Mesothelial cell of epicardium (in vitro differentiated cells): ENCODE data around the gene MN1. TPM values are rescaled to one million over a fixed set of nuclear protein-coding genes. Genes with fewer than 3 reads are reported as not detected.
A peak's percentile ranks its signal among the peaks of the same experiment; 100 is the strongest.

Source experiments
- DNase-seq, 2 experiments: peaks; one replicate each; pipeline ENCODE4 v3.0.0; 2021; ENCODE audit warnings: low spot score in 2 of 2; ENCODE audit not compliant: unreplicated experiment in 2 of 2
- H3K27ac Mint-ChIP-seq: 2 replicates; pipeline ENCODE4 v1.8.0; 2021; ENCODE audit warnings: mixed read lengths
- H3K27me3 Mint-ChIP-seq: 2 replicates; pipeline ENCODE4 v1.8.0; 2021; ENCODE audit warnings: low read depth, mixed read lengths
- H3K36me3 Mint-ChIP-seq: 2 replicates; pipeline ENCODE4 v1.8.0; 2021; ENCODE audit warnings: mixed read lengths
- H3K4me1 Mint-ChIP-seq: 2 replicates; pipeline ENCODE4 v1.8.0; 2021; ENCODE audit warnings: mixed read lengths
- H3K4me3 Mint-ChIP-seq: 2 replicates; pipeline ENCODE4 v1.8.0; 2021; ENCODE audit warnings: mild to moderate bottlenecking, moderate library complexity, mixed read lengths
- H3K9me3 Mint-ChIP-seq: 2 replicates; pipeline ENCODE4 v1.8.0; 2021; ENCODE audit warnings: mixed read lengths
- total RNA-seq: library from RNA; stranded (reverse); gene quantifications from 3 replicates; pipeline ENCODE4 v1.2.1, GENCODE V29; 2021
- TF ChIP-seq, protein P1 (sequence below): fragments of 200-600 bp; sonication (generic); IDR thresholded peaks from one replicate; pipeline ENCODE4 v1.5.0; 2021; ENCODE audit warnings: antibody characterized with exemption; ENCODE audit not compliant: unreplicated experiment

Gene MN1
- 46.3 to 49.6 TPM (median 47.8 TPM) in 3 replicates for total RNA-seq

DNA sequence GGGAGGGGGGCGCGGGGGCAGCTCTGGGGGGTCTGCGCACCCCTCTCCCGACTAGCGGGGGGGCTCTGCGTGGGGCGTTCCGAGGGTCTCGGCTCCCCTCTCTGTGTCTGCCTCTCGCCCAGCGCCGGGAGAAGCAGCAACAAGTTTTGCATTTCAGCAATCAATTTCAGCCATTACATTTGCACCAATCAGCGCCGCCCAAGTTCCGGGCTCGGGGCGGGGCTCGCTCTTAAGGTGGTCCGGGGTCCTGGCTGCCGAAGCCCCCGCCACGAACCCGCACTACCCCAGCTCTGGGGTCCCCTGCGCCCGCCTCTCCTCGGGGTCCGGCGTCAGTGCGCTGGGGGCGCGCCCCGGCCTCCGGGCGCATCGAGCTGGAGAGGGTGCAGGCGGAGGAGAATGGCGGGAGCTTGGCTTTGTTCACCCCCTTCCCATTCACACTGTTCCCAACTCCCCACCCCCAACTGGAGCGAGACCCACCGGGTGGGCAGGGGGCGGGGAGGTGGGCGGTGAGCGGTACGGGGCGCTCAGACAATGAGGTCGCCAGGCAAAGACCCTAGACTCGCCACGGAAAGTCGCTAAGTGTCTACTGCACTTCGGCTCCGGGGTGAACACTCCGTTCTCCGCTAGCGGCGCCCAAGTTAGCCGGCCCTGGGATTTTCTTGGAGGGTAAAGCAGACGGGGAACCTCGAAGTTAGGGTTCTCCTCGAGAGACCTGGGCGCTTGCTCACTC lies at the start of gene MN1:
Gene MN1 (minus strand): TSS at position 141 of the 730 bp plus-strand sequence. CDS start 1,213 bp downstream, outside the sequence.
- TF ChIP-seq, protein P1, sequence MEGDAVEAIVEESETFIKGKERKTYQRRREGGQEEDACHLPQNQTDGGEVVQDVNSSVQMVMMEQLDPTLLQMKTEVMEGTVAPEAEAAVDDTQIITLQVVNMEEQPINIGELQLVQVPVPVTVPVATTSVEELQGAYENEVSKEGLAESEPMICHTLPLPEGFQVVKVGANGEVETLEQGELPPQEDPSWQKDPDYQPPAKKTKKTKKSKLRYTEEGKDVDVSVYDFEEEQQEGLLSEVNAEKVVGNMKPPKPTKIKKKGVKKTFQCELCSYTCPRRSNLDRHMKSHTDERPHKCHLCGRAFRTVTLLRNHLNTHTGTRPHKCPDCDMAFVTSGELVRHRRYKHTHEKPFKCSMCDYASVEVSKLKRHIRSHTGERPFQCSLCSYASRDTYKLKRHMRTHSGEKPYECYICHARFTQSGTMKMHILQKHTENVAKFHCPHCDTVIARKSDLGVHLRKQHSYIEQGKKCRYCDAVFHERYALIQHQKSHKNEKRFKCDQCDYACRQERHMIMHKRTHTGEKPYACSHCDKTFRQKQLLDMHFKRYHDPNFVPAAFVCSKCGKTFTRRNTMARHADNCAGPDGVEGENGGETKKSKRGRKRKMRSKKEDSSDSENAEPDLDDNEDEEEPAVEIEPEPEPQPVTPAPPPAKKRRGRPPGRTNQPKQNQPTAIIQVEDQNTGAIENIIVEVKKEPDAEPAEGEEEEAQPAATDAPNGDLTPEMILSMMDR = no peak
- Mint-ChIP-seq H3K36me3 (peaks cover 4% of the 10 kb centered on the region), H3K4me1 (peaks cover 35% of the 10 kb centered on the region), H3K9me3 (no peaks in the 10 kb centered on the region), H3K27ac (peak within 1 kb of the TSS; percentile 74), H3K27me3 (peaks cover 40% of the 10 kb centered on the region), H3K4me3 (peak within 1 kb of the TSS; percentile 82)
- DNase-seq = peak in 1 of 2 experiments; percentile 66

DNA sequence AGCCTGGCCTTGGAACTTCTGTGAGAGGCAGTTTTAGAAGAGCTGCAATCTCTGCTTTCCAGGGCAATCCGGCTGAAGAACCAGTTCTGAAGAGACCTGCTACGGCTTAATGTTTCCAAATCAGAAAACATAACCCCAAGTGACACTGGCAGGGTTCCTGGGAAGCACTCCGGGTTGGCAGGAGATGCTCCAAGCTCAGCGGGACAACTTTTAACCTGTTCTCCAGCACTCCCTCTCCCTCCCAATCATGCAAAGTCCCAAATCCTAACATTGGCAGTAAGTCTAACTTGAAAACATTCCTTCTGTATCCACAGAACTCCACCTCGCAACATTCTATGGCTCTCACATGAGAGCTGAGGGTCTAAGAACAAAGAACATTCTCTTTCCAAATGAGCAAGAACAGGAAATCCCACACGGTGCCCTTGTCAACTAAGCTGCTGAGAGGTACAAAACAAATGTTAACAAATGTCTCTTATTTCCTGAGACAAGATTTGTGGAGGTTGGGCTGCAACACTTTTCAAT lies 48.5 kb upstream of the MN1 start:
- DNase-seq = no peak
- peaks cover 49% of the 10 kb centered on the region for H3K4me1 Mint-ChIP-seq

DNA sequence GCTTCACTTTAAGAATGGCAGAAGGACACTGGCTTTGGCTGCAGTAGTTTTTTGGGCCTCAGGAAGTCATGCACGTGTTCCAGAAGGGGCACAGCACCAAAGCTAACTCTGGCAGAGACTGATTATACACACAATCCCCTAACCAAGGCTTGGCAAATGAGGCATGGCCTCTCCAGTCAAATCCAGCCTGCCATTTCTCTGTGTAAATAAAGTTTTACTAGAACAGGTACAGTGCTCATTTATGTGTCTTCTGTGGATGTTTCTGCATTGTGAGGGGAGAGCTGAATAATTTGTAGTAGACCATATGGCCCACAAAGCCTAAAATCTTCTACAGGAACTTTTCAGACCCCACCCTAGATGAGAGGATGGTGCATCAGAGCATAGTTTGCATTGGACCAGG lies 46.4 kb upstream of the MN1 start:
- no peak overlapping the region for H3K4me3 Mint-ChIP-seq
- TF ChIP-seq, protein P1 = no peak
- peaks cover 58% of the 10 kb centered on the region for H3K4me1 Mint-ChIP-seq
- peak overlapping the region; percentile 27 for H3K27ac Mint-ChIP-seq
- no peaks in the 10 kb centered on the region for H3K9me3 Mint-ChIP-seq
- H3K36me3 Mint-ChIP-seq = peaks cover 19% of the 10 kb centered on the region
- DNase-seq = no peak
- H3K27me3 Mint-ChIP-seq = no peaks in the 10 kb centered on the region

More for the DNA sequence above, 48.5 kb upstream of the MN1 start:
- Mint-ChIP-seq H3K4me3 (no peak overlapping the region), H3K27me3 (no peaks in the 10 kb centered on the region), H3K27ac (peak overlapping the region; percentile 51), H3K9me3 (no peaks in the 10 kb centered on the region), H3K36me3 (peaks cover 24% of the 10 kb centered on the region)
- TF ChIP-seq, protein P1 = no peak

DNA sequence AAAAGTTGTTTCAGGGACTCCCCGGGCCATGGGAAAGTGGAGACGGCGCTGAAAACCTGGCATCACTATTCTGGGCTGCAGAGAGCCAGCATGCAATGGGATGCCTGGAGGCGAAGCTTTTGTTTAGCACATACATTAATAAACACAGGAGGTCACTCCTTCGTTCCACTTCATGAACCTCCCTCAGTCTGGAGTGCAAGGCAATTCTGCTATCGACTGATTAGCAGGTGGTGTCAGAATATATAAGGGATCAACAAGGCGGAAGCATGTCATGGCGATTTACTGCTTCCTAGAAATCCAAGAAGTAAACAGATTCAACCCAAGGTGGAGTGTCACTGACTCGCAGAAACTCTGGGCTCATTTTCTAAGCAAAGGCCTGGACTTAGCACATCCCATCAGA lies 45.4 kb upstream of the MN1 start:
- Mint-ChIP-seq H3K4me3 (no peak overlapping the region), H3K4me1 (peaks cover 64% of the 10 kb centered on the region), H3K36me3 (peaks cover 19% of the 10 kb centered on the region), H3K9me3 (no peaks in the 10 kb centered on the region), H3K27ac (peak overlapping the region; percentile 47), H3K27me3 (no peaks in the 10 kb centered on the region)
- TF ChIP-seq, protein P1 = no peak
- no peak for DNase-seq

DNA sequence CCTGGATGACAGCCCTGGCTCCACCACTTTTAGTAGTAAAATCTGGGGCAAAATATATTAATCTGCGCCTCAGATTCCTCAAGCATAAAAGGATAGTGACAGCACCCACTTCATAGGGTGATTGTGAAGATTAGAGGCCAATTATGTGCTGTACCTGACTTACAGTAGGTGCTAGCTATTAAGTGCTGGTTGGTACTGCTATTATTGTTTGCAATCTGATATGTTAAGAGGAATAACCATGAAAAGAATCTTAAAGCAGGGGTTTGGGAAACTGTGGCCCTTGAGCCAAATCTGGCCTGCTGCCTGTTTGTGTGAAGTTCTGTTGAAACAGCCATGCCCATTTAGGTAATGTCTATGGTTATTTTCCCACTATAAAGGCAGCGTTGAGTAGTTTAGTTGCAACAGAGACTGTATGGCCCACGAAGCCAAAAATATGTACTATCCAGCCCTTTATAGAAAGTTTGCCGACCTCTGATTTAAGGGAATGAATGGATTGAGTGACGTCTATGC lies 44.7 kb upstream of the MN1 start:
- TF ChIP-seq, protein P1 = no peak
- H3K27ac Mint-ChIP-seq = peak overlapping the region; percentile 94
- no peak for DNase-seq
- peaks cover 19% of the 10 kb centered on the region for H3K36me3 Mint-ChIP-seq
- H3K27me3 Mint-ChIP-seq = no peaks in the 10 kb centered on the region
- H3K4me1 Mint-ChIP-seq = peaks cover 65% of the 10 kb centered on the region
- no peaks in the 10 kb centered on the region for H3K9me3 Mint-ChIP-seq
- no peak overlapping the region for H3K4me3 Mint-ChIP-seq
